Panc1 (cell line): ENCODE results near the gene FCHSD2. TPM values are rescaled to one million over a fixed set of nuclear protein-coding genes. Genes with fewer than 3 reads are reported as not detected.

Source experiments
- ATAC-seq: fragments of 200-7000 bp; cut with Tn5 transposase; 2 replicates; pipeline ENCODE4 v1.9.1; 2020; ENCODE audit warnings: mild to moderate bottlenecking, moderate library complexity
- BruUV-seq: library from RNA; stranded (reverse); fragments of 400-500 nt; replicated peaks from 2 replicates; lab custom pipeline; 2021; lab: Mats Ljungman, UMichigan
- CTCF ChIA-PET: fragments of 300-600 bp; sonication (Branson Sonifier 250); formaldehyde crosslinking; loops from one replicate; lab custom pipeline; 2022; ENCODE audit warnings: antibody characterized with exemption; lab: Charles Lee
- POLR2A ChIA-PET: fragments of 300-600 bp; sonication (Branson Sonifier 250); formaldehyde crosslinking; loops from one replicate; lab custom pipeline; 2022; ENCODE audit warnings: antibody characterized with exemption; lab: Charles Lee
- DNase-seq: peaks from one replicate; pipeline ENCODE4 v3.0.0-alpha.2; 2010; ENCODE audit warnings: low read depth, low spot score
- H3K27ac ChIP-seq: 2 replicates; pipeline ENCODE4 v1.5.1; 2011; ENCODE audit warnings: mild to moderate bottlenecking, low read length, inconsistent platforms
- H3K27me3 ChIP-seq: fragments of 200-500 bp; sonication (Bioruptor generic); 2 replicates; pipeline ENCODE4 v1.6.0; 2014; ENCODE audit warnings: low read length, inconsistent platforms; ENCODE audit not compliant: control insufficient read depth, insufficient read depth
- H3K36me3 ChIP-seq: fragments of 200-500 bp; sonication (Bioruptor generic); 2 replicates; pipeline ENCODE4 v1.5.1; 2014; ENCODE audit warnings: inconsistent platforms, mild to moderate bottlenecking, low read length, moderate library complexity; ENCODE audit not compliant: control insufficient read depth, insufficient read depth
- H3K4me1 ChIP-seq: 2 replicates; pipeline ENCODE4 v1.5.1; 2011; ENCODE audit warnings: inconsistent platforms, mild to moderate bottlenecking, low read length, moderate library complexity; ENCODE audit not compliant: control insufficient read depth, insufficient read depth
- H3K4me3 ChIP-seq, 2 experiments: 2 replicates each; pipeline ENCODE4 v1.5.1; 2011 to 2012; ENCODE audit warnings: low read depth in 2 of 2, low read length in 2 of 2, mild to moderate bottlenecking in 2 of 2, inconsistent platforms in 1 of 2, moderate library complexity in 1 of 2
- H3K9me3 ChIP-seq: fragments of 200-500 bp; sonication (Bioruptor generic); 2 replicates; pipeline ENCODE4 v1.5.1; 2014; ENCODE audit warnings: low read depth, mild to moderate bottlenecking, inconsistent platforms, low read length, moderate library complexity; ENCODE audit not compliant: control insufficient read depth, insufficient read depth
- POLR2AphosphoS5 ChIP-seq: IDR thresholded peaks from 2 replicates; pipeline ENCODE4 v1.6.1; 2012; ENCODE audit warnings: mild to moderate bottlenecking, low read depth, low read length, moderate library complexity
- SIN3A ChIP-seq: IDR thresholded peaks from 2 replicates; pipeline ENCODE4 v1.6.1; 2012; ENCODE audit warnings: low read depth, mild to moderate bottlenecking, low read length, moderate library complexity, borderline replicate concordance; ENCODE audit not compliant: insufficient read depth
- TCF7L2 ChIP-seq: IDR thresholded peaks from 2 replicates; pipeline ENCODE4 v1.6.1; 2011; ENCODE audit warnings: mild to moderate bottlenecking, low read depth, low read length, inconsistent platforms
- in situ Hi-C: cut with HindIII; loops from 2 replicates; pipeline ENCODE4 v1.10.0; 2016; ENCODE audit warnings: low sequenced_read_pairs, low pct_unique_long_range_greater_than_20kb
- intact Hi-C: fragments of 100-400 bp; cut with micrococcal nuclease; formaldehyde crosslinking; loops from one replicate; pipeline ENCODE4 v1.10.0; 2022; ENCODE audit not compliant: unreplicated experiment
- total RNA-seq: library from RNA; stranded (reverse); gene quantifications from one replicate; pipeline ENCODE4 v1.2.1, GENCODE V29; 2021; ENCODE audit not compliant: unreplicated experiment
- TF ChIP-seq, protein P1 (sequence below): fragments of 450-650 bp; IDR thresholded peaks from 2 replicates; pipeline ENCODE4 v1.5.1; 2017; ENCODE audit warnings: mild to moderate bottlenecking
- TF ChIP-seq, protein P2 (sequence below), 2 experiments: IDR thresholded peaks; 2 replicates each; pipeline ENCODE4 v1.6.1; 2011 to 2012; ENCODE audit warnings: low read depth in 2 of 2, control low read depth in 1 of 2, low read length in 1 of 2, mild to moderate bottlenecking in 1 of 2, moderate library complexity in 1 of 2; ENCODE audit not compliant: insufficient read depth in 1 of 2

The FCHSD2 gene
- total RNA-seq, 1 experiment from 2014 or later: 31.8 TPM

DNA sequence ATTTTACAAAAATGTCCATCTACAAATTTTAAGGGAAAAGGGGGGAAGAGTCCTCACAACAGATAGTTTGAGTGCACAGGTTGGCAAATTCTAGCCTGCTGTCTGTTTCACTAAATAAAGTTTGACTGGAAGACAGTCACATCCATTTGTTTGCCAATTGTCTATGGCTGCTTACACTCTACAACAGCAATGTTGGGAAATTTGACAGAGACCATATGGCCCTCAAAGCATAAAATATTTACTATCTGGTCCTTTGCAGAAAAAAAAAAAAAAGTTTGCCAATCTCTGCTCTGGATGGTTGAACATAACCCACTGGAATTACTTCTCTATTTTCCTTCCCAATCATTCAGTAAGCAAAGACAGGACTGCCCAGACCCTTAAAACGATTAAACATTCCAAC lies 88.2 kb downstream of the FCHSD2 start:
- Histone ChIP-seq H3K9me3 (no peaks in the 10 kb centered on the region), H3K4me1 (no peaks in the 10 kb centered on the region), H3K27me3 (no peaks in the 10 kb centered on the region), H3K4me3 (no peak overlapping the region), H3K27ac (no peak overlapping the region), H3K36me3 (no peaks in the 10 kb centered on the region)
- in situ Hi-C loops: no loop called here
- ChIA-PET POLR2A (no interaction called here), CTCF (no interaction called here)
- DNase-seq (no peak), ATAC-seq (no peak)
- TF ChIP-seq TCF7L2 (no peak), SIN3A (no peak)
- no TSS peak for BruUV-seq
- intact Hi-C loops: no loop called here

DNA sequence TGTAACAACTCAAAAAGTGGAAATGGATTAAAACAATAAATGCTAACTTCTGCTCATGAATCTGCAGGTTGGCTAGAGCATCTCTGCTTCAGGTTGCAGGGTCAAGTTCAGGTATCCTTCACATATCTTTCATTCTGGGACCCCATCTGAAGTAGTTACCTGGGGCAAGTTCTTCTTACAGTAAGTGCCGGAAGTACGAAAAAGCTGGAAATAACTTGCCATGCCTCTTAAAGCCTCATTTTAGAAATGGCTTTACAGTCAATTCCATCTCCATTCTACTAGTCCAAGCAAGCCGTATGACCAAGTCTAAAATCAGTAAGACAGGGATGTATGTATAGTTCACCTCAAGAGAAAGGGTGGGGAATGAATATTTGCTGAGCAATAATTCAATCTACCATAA lies 93.7 kb downstream of the FCHSD2 start:
- ChIA-PET CTCF (interaction anchor here (0.7 kb wide), 1 partner anchor 11 kb away, joined by 3 read pairs; no protein-coding TSS in a partner anchor), POLR2A (no interaction called here)
- Histone ChIP-seq H3K9me3 (no peaks in the 10 kb centered on the region), H3K36me3 (no peaks in the 10 kb centered on the region), H3K27ac (no peak overlapping the region), H3K27me3 (no peaks in the 10 kb centered on the region), H3K4me1 (no peaks in the 10 kb centered on the region), H3K4me3 (no peak overlapping the region)
- in situ Hi-C loops (no loop called here), intact Hi-C loops (no loop called here)
- BruUV-seq: no TSS peak
- ATAC-seq: no peak
- no peak for TF ChIP-seq TCF7L2
- TF ChIP-seq, protein P1, sequence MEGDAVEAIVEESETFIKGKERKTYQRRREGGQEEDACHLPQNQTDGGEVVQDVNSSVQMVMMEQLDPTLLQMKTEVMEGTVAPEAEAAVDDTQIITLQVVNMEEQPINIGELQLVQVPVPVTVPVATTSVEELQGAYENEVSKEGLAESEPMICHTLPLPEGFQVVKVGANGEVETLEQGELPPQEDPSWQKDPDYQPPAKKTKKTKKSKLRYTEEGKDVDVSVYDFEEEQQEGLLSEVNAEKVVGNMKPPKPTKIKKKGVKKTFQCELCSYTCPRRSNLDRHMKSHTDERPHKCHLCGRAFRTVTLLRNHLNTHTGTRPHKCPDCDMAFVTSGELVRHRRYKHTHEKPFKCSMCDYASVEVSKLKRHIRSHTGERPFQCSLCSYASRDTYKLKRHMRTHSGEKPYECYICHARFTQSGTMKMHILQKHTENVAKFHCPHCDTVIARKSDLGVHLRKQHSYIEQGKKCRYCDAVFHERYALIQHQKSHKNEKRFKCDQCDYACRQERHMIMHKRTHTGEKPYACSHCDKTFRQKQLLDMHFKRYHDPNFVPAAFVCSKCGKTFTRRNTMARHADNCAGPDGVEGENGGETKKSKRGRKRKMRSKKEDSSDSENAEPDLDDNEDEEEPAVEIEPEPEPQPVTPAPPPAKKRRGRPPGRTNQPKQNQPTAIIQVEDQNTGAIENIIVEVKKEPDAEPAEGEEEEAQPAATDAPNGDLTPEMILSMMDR: no peak
- no peak for TF ChIP-seq POLR2AphosphoS5
- TF ChIP-seq SIN3A: no peak
- TF ChIP-seq, protein P2, sequence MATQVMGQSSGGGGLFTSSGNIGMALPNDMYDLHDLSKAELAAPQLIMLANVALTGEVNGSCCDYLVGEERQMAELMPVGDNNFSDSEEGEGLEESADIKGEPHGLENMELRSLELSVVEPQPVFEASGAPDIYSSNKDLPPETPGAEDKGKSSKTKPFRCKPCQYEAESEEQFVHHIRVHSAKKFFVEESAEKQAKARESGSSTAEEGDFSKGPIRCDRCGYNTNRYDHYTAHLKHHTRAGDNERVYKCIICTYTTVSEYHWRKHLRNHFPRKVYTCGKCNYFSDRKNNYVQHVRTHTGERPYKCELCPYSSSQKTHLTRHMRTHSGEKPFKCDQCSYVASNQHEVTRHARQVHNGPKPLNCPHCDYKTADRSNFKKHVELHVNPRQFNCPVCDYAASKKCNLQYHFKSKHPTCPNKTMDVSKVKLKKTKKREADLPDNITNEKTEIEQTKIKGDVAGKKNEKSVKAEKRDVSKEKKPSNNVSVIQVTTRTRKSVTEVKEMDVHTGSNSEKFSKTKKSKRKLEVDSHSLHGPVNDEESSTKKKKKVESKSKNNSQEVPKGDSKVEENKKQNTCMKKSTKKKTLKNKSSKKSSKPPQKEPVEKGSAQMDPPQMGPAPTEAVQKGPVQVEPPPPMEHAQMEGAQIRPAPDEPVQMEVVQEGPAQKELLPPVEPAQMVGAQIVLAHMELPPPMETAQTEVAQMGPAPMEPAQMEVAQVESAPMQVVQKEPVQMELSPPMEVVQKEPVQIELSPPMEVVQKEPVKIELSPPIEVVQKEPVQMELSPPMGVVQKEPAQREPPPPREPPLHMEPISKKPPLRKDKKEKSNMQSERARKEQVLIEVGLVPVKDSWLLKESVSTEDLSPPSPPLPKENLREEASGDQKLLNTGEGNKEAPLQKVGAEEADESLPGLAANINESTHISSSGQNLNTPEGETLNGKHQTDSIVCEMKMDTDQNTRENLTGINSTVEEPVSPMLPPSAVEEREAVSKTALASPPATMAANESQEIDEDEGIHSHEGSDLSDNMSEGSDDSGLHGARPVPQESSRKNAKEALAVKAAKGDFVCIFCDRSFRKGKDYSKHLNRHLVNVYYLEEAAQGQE (IDR thresholded peaks at IDR 0.05; ENCODE audit: insufficient read depth in 1 of 2, low read depth in 2 of 2, low read length in 1 of 2): no peak
- DNase-seq: no peak

DNA sequence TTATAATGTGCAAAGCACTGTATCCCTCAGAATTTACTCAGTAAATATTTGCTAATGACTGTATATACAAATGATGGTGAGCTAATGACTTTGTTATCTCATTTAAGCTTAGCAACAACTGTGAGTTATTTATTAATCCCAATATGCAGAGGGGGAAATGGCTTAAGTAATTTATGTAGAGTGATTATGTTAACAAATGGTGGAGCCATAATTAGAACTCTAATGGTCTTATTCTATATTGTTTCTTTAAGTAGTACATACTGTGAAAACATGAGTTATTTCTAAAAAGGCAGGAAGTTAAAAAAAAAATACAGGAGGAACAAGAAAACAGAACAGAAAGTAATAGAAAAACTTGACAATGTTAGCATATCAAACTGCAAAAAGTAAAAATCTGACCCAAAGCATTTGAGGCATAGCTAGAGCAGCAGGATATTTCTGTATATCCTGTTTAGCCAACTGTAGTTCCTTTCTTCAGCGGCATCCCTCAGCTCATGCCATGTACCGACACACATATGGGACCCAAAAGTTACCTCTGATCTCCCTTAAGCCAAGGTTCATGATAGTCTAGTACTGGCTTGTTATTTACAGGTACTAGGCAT lies 94.2 kb downstream of the FCHSD2 start:
- intact Hi-C loops: no loop called here
- ATAC-seq (no peak), DNase-seq (no peak)
- POLR2A ChIA-PET: no interaction called here
- BruUV-seq: no TSS peak
- no peak for TF ChIP-seq POLR2AphosphoS5
- TF ChIP-seq, protein P2 (IDR thresholded peaks at IDR 0.05; ENCODE audit: insufficient read depth in 1 of 2, low read depth in 2 of 2, low read length in 1 of 2): no peak
- no peak for TF ChIP-seq SIN3A
- no peak for TF ChIP-seq TCF7L2
- TF ChIP-seq, protein P1: no peak
- Histone ChIP-seq H3K27ac (no peak overlapping the region), H3K4me3 (no peak overlapping the region), H3K27me3 (no peaks in the 10 kb centered on the region), H3K36me3 (no peaks in the 10 kb centered on the region), H3K4me1 (no peaks in the 10 kb centered on the region), H3K9me3 (no peaks in the 10 kb centered on the region)
- in situ Hi-C loops: no loop called here
- CTCF ChIA-PET: interaction anchor here (0.7 kb wide), 1 partner anchor 10 kb away, joined by 3 read pairs; no protein-coding TSS in a partner anchor
